NCI-H1092 treated with DMSO at 0.1 percent for 48 hours (cell line): ENCODE results near the gene LMF1.
"Not testable (repeated sequence)": the region's sequence is repeated elsewhere in the genome, so short reads cannot be mapped to it uniquely, and the experiment has no call there.

Source experiments
- DNase-seq: peaks from one replicate; lab custom pipeline; 2025; lab: John Stamatoyannopoulos, UW

LMF1 gene

DNA sequence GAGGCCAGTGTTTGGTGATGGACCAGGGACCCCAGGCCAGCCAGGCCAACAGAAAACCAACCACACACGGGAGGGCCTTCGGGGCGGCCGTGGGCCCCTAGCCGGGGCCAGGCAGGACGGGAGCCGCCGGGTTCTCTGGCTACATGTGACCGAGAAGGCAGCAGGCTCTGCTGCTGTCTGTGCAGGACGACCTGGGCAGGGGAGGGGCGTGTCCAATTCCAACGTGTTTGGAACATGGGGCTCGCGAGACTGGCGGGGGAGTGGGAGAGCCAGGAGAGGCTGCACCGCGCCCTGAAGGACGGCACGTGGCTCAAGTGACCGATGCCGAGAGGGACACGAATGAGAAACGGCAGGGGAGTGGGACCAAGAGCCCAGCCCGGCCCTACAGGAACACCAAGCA lies 75.4 kb downstream of the LMF1 start:
- DNase-seq = no peak

DNA sequence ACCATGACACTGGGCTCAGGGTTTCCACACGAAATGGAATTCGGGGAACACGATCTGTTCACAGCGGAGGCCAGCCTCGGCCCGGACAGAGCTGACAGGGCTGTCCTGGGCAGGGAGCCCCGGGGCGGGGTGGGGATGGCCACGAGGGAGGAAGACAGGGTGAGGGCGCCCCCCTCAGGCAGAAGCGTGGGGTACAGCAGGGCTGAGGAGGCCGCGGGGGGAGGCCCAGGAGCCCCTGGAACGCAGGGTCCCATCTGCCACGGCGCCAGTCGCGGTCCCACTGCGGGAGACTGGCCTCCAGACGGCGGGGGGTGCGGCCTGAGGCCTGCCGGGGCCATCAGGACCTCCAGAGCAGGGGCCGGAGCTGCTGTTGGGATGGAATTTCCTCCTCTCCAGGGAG lies 75.9 kb downstream of the LMF1 start:
- no peak for DNase-seq

DNA sequence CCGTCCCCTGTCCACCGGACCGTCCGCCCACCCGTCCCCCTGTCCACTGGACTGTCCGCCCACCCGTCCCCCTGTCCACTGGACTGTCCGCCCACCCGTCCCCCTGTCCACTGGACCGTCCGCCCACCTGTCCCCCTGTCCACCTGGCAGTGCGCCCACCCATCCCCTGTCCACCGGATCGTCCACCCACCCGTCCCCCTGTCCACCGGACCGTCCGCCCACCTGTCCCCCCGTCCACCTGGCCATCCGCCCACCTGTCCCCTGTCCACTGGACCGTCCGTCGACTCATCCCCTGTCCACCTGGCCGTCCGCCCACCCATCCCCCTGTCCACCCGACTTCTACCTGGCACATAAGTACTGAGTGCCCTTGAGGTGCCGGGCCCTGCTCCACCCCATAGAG lies 76.6 kb downstream of the LMF1 start:
- no peak for DNase-seq

DNA sequence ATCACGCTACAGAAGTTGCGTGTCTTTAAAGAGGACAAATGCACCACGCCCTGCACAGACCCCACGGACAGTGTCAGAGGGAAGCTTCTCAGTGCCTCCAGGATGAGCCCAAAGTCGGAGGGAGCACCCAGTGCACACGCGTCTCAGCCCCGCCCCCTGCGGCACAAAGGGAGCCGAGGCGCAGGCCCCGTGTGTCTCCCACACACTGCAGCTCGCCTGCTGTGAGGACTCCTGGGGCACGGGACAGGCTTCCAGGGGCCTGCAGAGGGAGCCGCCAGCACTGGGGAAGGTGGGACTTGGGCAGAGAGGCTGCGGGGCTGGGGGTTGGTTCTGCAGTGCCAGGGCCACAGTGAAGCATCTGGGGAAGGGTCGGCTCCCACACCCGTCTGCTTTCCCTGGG lies 77.4 kb downstream of the LMF1 start:
- no peak for DNase-seq

DNA sequence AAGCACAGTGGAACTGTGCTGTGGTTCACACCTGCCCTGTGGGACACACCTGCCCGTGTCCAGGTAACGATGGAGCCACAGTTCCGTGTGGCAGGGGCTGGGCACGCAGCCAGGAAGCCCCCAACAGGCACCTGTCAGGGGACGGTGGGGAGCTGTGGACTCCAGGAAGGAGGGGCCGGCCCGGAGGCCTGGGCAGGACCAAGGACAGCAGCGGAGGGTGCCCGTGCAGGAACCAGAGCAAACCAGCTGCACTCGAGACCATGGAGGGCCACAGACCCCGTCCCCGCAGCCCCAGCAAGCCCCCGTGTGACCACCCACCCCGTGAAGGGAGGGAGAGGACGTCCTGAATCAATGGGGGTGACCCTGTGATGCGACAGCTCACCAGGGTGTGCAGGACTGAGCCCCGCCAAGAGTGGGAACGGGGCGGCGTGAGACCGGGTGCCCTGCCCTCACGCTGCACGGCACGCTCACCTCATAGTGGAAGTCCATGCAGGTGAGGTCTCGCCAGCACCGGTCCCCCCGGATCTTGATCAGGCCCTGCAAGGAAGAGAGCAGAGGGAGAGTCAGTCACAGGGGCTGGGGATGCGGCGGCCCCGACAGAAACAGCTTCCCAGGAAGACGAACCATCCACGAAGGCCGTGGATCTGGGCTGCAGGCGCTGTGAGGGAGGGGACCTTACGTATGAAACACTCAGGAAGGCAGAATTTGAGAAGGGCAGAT lies 78.1 kb downstream of the LMF1 start:
- no peak for DNase-seq

DNA sequence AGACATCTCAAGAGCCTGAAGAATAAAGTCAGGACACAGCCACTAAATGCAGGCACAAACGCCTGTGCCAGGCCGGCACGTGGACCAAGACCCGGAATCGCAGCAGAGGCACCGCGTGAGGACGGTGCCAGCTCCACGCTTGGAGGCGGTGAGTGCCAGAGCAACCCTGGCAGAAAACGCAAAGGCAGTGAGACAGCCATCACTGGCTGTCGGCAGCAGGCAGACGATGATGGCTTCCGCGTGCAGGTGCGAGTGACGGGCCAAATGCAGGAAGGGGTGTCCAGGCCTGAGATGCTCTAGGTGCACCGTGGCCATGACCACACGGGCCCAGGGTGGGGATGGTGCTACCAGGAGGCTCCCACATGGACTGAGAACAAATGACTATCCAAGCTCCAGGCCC lies 78.8 kb downstream of the LMF1 start:
- no peak for DNase-seq

DNA sequence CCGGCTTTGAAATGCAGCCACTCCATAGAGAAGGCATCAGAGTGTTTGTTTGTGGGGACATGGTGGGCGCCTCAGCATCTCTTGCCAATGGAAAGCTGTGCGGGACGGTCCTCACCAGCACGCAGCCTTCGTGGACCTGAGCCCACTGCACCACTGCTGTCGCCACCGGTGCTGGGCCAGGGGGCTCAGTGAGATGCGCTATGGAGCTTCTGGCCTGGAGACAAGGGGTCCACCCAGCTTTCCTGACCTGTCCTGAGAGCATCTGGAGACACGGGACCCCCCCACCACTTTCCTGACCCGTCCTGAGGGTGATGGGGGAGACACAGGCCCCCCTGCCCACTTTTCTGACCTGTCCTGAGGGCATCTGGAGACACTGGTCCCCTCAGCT lies 79.4 kb downstream of the LMF1 start:
- no peak for DNase-seq

DNA sequence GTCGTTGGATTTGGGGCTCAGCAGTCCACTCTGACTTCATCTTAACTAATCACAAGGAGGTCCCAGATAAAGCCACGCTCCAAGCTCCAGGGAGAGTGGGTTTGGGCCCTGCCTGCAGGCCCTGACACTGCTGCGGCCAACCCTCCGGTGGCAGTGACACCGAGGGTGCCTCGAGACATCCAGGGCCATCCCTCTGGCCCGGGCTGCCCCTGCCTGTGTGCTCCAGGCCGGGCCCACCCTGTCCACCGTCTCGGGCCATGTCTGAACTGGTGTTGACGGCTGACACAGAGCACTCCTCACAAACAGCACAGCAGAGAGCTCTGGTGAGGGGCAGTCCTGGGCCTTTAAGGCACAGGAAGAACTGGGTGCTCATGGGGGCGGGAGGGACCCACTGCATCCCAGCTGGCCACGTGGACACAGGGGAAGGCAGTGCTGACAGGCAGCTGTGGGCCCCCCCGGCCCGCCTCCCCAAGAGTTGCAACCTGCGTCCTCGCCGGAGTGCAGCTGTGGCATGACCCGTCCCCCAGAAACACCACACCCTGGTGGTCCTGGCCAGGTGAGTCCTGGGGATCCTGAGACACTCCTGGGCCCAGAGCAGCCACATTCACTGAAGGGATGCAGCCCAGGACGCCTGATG lies 80.0 kb downstream of the LMF1 start:
- DNase-seq = no peak

DNA sequence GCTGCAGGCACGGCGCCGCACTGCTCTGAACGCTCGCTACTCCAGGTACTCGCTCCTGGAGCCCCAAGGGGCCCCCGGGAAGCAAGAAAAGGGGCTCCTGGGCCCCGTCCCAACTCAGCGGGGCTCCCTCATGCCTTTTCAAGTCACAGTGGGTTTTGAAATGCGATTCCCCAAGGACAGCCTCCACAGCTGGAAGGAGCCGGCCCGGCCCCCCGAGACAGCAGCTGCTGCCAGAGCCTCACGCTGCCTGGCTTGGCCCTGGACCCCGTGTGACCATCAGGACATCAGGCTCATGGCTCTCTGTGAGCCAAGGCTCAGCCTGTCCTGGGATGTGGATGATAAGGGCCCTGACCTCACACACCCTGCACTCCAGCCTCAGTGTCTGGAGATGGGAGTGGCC lies 80.6 kb downstream of the LMF1 start:
- DNase-seq = no peak

DNA sequence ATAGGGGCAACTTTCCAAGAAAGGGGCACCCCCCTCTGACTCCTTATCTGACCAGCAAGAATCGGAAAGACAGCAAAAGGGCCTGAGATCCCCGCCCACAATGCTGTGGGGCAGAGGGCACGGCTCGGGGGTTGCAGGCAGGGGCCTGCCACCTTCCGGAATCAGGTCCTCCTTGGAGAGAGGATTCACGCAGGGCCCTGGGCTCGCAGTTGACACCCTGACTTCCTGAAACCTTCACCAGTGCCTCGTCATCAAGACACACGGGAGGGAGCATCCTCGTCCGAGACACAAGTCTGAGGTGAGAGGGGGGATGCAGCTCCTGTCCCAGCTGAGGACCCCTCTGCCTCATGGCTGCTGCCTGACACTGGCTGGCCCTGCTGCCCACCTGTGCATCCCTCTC lies 81.2 kb downstream of the LMF1 start:
- DNase-seq = no peak

DNA sequence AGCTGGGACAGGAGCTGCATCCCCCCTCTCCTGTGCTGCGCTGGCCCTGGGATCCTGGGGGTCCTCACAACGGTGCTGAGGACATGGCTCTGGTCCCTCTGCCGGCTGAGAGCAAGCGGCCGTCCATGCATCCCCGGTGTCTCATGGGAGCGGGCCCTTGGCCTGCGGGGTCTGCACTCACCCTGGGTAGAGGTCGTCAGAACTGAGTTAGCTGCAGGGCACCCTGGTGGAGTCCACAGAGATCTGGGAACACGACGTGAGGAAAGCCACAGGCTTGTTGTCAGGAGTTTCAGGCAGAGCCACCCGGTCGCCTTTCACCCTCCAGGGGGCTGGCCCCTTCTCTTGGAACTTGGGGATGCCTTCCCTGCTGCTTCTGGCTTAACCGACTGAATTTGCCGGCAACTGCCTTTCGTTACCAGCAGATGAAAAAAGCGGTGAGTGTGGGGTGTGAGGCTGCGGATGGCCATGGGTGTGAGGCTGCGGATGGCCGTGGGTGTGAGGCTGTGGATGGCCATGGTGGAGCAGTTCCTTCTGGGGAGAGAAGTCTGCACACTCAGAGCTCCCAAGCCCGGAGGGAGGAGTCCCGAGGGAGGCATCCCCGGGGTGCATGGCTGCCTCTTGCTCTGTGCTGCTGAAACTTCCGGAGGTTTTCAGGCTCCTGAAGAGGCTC lies 81.7 kb downstream of the LMF1 start:
- no peak for DNase-seq

DNA sequence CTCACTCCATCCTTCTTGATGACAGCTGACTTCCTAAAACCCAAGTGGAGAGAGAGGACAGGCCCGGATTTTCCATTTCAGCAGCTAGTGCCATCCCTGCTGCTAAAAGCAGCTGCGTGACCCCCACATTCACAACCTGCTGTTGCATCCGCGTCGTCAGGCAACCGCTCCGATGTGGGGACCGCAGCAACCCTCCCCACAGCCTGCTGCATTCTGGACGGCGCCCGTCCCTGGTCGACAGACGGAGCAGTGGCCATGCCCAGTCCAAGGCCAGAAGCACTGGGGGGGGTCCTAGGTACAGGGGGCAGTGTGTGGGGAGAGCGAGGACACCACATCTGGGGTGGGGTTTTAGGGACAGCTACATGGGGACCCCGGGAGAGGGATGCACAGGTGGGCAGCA lies 82.3 kb downstream of the LMF1 start:
- DNase-seq = not testable (repeated sequence)

DNA sequence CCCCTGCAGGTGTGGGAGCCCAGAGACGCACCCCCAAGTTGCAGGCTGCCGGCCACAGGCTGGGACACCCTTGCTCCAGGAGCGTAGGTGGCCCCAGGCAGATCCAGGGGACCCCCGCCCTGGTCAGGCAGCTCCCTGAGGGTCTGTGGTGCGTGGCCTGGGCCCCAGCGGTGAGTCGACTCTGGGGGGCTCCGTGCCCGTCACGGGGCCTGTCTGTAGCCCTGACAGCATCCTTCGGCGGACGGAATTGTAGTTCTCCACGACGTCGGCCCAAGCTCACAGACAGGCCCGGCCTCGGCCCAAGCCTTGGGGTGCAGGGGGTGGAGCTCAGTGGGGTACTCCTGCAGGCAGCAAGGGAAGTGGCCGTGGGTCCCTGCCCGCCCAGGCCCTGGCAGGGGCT lies 82.9 kb downstream of the LMF1 start:
- DNase-seq = no peak

DNA sequence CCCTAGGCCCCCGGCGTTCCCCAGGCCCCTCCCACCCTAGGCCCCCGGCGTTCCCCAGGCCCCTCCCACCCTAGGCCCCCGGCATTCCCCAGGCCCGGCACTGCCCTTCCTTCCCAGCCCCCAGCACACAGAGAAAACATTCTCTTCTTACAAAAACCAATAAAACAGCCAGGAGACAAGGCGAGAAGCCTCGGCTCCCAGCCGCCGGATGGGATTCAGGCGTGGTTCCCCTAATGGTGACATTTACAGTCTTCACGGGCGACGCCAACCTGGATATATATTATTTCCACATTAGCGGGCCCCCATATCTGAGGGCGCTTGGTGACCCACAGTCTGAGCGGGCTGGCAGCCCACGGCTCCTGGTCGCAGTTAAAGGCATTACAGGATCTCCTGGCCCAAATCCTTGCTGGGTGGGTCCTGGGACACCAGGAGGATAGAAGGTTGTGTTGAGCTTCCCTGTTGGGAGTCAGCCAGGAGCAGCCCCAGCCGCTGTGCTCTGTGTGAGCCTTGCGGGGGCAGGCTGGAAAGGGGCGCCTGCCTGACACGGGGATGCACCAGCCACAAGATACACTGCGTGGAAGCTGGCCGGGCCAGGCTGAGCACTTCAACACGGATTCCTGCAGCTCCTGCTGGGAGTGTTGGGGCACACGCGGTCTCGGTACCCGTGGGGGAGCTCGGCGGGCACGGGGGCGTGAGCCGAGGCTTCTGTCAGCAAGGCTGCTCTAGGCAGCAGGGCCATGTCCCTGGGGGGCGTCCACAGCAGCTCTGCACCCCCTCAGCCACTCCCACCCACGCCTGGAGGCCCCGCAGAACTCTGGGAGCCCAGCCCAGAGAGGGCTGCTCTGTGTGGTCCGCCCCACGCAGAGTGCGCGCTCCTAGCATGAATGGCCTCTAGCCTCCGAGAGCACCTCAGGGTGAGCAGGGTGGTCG lies 83.7 kb downstream of the LMF1 start:
- no peak for DNase-seq

DNA sequence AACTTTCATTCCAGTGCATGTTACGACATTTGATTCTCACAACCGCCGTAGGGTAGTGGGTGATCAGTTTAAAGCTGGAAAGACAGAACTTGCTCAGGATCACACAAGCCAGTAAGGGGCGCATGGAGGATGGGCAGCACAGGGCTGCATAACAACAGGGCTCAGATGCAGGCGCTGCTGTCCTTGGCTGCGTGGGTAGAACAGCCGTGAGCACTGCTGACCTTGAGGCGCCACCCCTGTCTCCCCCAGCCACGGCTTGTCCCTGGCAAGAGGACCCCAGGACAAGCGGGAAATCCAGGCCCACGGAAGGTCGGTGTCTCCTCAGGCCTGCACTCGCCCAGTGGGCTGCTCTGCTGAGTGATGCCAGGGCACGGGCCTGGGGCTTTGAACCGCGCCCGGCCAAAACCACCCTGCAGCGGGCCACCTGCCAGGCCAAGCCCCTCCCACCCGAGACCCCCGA lies 84.7 kb downstream of the LMF1 start:
- DNase-seq = no peak

DNA sequence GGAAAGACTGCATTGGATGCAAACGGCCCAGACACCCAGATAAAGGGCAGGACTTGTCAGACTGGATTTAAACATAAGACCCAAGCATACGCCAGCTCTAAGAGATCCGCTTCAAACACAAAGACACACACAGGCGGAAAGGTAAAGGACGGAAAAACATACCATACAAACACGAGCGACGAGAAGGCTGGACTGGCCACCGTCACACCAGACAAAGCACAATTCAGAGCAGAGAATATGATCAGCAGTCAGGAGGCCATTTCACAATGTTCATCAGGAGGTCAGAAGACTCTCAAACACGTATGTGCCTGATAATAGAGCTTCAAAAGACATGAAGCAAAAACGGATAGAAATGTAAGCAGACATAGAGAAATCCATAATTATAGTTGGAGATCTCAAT lies 85.4 kb downstream of the LMF1 start:
- no peak for DNase-seq

DNA sequence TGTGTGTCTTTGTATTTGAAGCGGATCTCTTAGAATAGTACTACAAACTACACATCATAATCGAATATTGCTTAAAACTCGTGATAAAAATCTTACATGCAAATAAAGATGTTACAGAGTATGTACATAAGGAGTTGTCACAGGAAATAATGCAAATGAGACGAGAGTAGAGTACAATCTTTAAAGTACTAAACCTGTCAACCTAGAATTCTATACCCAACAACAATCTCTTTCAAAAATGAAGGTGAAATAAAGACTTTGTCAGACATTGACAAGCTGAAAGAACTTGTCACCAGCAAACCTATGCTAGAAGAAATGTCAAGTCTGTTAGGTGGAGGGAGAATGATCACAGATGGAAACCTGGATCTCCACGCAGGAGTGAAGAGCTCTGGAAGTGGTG lies 86.6 kb downstream of the LMF1 start:
- DNase-seq = no peak

DNA sequence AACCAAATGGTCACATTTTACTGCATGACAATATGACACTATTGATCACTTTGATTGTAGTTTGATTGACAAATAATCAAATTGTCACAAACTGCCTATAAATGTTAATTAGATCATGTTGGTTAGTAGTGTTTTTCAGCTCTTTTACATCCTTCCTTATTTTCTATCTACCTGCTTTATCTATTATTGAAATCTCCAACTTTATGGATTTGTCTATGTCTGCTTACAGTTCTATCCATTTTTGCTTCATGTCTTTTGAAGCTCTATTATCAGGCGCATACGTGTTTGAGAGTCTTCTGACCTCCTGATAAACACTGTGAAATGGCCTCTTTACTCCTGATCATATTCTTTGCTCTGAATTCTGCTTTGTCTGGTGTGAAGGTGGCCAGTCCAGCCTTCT lies 87.0 kb downstream of the LMF1 start:
- no peak for DNase-seq

DNA sequence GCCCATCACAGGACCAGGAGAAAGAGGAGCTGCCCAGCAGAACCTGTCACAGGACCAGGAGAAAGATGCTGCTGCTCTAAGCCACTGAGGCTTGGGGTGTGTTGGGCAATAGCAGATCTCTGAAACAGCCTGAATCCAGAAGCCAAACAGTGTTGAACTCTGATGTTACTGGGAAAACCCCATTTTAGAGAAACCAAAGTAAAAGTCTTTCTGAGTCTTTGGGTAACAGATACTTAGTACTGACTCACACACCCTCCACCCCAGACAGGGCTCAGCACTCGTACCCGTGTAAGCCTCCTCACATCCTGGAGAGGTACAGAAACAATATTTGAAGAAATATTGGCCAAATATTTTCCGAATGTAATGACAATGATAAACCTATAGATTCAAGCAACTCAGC lies 87.4 kb downstream of the LMF1 start:
- no peak for DNase-seq

DNA sequence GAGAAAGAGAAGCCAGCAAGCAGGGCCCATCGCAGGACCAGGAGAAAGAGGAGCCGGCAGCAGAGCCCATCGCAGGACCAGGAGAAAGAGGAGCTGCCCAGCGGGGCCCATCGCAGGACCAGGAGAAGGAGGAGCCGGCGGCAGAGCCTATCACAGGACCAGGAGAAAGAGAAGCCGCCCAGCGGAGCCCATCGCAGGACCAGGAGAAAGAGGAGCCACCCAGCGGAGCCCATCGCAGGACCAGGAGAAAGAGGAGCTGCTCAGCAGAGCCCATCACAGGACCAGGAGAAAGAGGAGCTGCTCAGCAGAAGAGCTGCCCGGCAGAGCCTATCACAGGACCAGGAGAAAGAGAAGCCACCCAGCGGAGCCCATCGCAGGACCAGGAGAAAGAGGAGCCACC lies 88.1 kb downstream of the LMF1 start:
- not testable (repeated sequence) for DNase-seq

DNA sequence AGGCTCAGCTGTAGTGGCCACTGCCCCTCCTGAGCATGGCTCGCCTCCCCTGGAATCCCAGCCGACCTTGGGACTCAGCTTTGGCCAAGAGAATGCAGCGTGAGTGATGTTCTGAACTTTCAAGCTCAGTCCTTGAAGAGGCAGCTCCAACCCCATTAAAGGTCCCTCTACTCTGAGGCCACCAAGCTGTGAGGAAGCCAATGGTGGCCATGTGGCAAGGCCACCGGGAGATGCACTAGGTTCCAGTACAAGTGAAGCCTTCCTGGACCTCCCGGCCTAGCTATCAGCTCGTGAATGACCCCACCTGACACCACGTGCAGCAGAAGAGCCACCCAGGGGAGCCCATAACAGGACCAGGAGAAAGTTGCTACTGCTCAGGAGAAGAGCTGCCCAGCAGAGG lies 88.5 kb downstream of the LMF1 start:
- DNase-seq = no peak
